Measurements from ENCODE around the gene NYAP1. TPM values are rescaled to one million over a fixed set of nuclear protein-coding genes. Genes with fewer than 3 reads are reported as not detected.
"Not testable (repeated sequence)": the region's sequence is repeated elsewhere in the genome, so short reads cannot be mapped to it uniquely, and the experiment has no call there.

Gene NYAP1
- total RNA-seq, 4 donors from 2014 or later, result 0.41 to 1.4 TPM; not detected in 2

DNA sequence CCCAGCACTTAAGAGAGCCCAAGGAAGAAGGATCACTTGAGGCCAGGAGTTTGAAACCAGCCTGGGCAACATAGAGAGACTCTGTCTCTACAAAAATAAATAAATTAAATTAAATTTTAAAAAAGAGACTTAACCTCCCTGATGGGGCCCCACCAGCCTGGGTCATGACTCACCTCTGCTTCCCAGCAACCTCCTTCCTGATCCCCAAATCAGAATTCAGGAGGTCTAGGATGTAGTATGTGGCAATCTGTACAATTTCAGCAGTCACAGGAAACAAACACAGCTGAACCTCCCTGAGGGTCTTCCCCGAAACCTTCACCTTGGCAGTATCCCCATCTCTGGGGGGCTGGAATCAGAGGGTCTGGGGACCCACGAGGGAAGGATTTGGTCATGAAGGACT is 37.7 kb upstream of the NYAP1 start:
- DNase-seq, result no peak
- Histone ChIP-seq H3K27ac (no peak overlapping the region), H3K4me3 (no peak overlapping the region), H3K4me1 (peaks cover 0 to 22% (median 6%) of the 10 kb centered on the region in 4 donors), H3K36me3 (no peaks in the 10 kb centered on the region), H3K9me3 (no peaks in the 10 kb centered on the region), H3K27me3 (no peaks in the 10 kb centered on the region)
- TF ChIP-seq CTCF (IDR thresholded peaks at IDR 0.05) (no peak), POLR2A (IDR thresholded peaks at IDR 0.05) (no peak), EP300 (IDR thresholded peaks at IDR 0.05; ENCODE audit: low read depth) (no peak), POLR2AphosphoS5 (IDR thresholded peaks at IDR 0.05) (no peak)
- intact Hi-C loops (cut with DNase I; ENCODE audit: low total_unique reads) (no loop called here), in situ Hi-C loops (cut with MboI; ENCODE audit: low pct_ligation_motif_present in 1 of 4, low pct_unique_long_range_greater_than_20kb in 1 of 4, low sequenced_read_pairs in 3 of 4) (no loop called here)
- WGBS, 2 donors (ENCODE audit: low coverage in 1 of 2), result 83% methylated on average over 2 of the region's 2 CpGs; no CpG with 5 or more reads in 1 of the 2 donors

- in situ Hi-C loops (cut with MboI; ENCODE audit: low pct_ligation_motif_present in 1 of 4, low pct_unique_long_range_greater_than_20kb in 1 of 4, low sequenced_read_pairs in 3 of 4); DNase-seq; H3K4me3 ChIP-seq; H3K36me3 ChIP-seq; H3K27me3 ChIP-seq; H3K9me3 ChIP-seq; intact Hi-C loops (cut with DNase I; ENCODE audit: low total_unique reads); H3K27ac ChIP-seq: not testable (repeated sequence)
- 90 to 100% methylated on average over 2 to 8 of the region's 8 CpGs for WGBS, 2 donors (ENCODE audit: low coverage in 1 of 2)
- peaks cover 0 to 22% (median 7%) of the 10 kb centered on the region in 4 donors for H3K4me1 ChIP-seq
Observed at GRCh38 chr7:100447363-100447762, 36.4 kb upstream of the NYAP1 start.

- Histone ChIP-seq H3K9me3 (no peaks in the 10 kb centered on the region), H3K27me3 (no peaks in the 10 kb centered on the region), H3K4me1 (peaks cover 0 to 19% (median 7%) of the 10 kb centered on the region in 4 donors), H3K36me3 (no peaks in the 10 kb centered on the region), H3K4me3 (no peak overlapping the region), H3K27ac (peak overlapping the region in 3 of 4 donors; percentile 70 to 92 (median 88))
- in situ Hi-C loops (cut with MboI; ENCODE audit: low pct_ligation_motif_present in 1 of 4, low pct_unique_long_range_greater_than_20kb in 1 of 4, low sequenced_read_pairs in 3 of 4) (no loop called here), intact Hi-C loops (cut with DNase I; ENCODE audit: low total_unique reads) (no loop called here)
- 80 to 87% methylated on average over 1 to 13 of the region's 13 CpGs for WGBS, 2 donors (ENCODE audit: low coverage in 1 of 2)
- TF ChIP-seq POLR2A (IDR thresholded peaks at IDR 0.05), result no peak
- no peak for TF ChIP-seq CTCF (IDR thresholded peaks at IDR 0.05)
- no peak for TF ChIP-seq POLR2AphosphoS5 (IDR thresholded peaks at IDR 0.05)
- TF ChIP-seq EP300 (IDR thresholded peaks at IDR 0.05; ENCODE audit: low read depth), result no peak
- DNase-seq, result no peak
Observed at GRCh38 chr7:100449190-100449795, 34.4 kb upstream of the NYAP1 start.

DNA sequence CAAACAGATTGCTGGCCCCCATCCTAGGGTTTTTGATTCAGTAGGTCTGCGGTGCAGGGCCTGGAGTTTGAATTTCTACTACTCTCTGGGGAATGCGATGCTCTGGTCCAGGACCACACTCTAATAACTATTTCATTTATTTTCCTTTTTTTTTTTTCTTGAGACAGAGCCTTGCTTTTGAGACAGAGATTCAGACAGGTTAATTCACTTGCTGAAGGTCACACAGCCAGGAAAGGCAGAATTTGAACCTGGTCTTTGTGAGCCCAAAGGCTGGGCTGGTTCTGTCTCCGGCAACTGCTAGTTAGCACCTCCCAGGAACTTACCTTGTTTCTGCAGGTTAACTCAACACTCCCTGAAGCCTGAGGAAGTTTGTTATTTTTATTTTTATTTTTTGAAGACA is 31.2 kb upstream of the NYAP1 start:
- in situ Hi-C loops (cut with MboI; ENCODE audit: low pct_ligation_motif_present in 1 of 4, low pct_unique_long_range_greater_than_20kb in 1 of 4, low sequenced_read_pairs in 3 of 4) (loop anchor here in 3 of 4 donors (25.0 kb wide), 2 partner anchors 235 to 260 kb away; partner anchors contain the start of genes GIGYF1 (in 2 of the 3), EPO (in 1 of the 3) and POP7 (in 1 of the 3)), intact Hi-C loops (cut with DNase I; ENCODE audit: low total_unique reads) (no loop called here)
- DNase-seq, result no peak
- 94% methylated on average over 3 of the region's 3 CpGs for WGBS, 2 donors (ENCODE audit: low coverage in 1 of 2)
- Histone ChIP-seq H3K27ac (no peak overlapping the region), H3K4me3 (no peak overlapping the region), H3K27me3 (no peaks in the 10 kb centered on the region), H3K4me1 (peaks cover 0 to 11% (median 4%) of the 10 kb centered on the region in 4 donors), H3K36me3 (no peaks in the 10 kb centered on the region), H3K9me3 (no peaks in the 10 kb centered on the region)
- no peak for TF ChIP-seq POLR2A (IDR thresholded peaks at IDR 0.05)
- TF ChIP-seq CTCF (IDR thresholded peaks at IDR 0.05), result no peak
- no peak for TF ChIP-seq POLR2AphosphoS5 (IDR thresholded peaks at IDR 0.05)
- no peak for TF ChIP-seq EP300 (IDR thresholded peaks at IDR 0.05; ENCODE audit: low read depth)

- H3K9me3 ChIP-seq; H3K27me3 ChIP-seq; H3K4me3 ChIP-seq; intact Hi-C loops (cut with DNase I; ENCODE audit: low total_unique reads); DNase-seq; H3K36me3 ChIP-seq; H3K27ac ChIP-seq: not testable (repeated sequence)
- peaks cover 0 to 11% (median 4%) of the 10 kb centered on the region in 4 donors for H3K4me1 ChIP-seq
- WGBS, 2 donors (ENCODE audit: low coverage in 1 of 2), result 87 to 92% methylated on average over 3 to 8 of the region's 8 CpGs
- in situ Hi-C loops (cut with MboI; ENCODE audit: low pct_ligation_motif_present in 1 of 4, low pct_unique_long_range_greater_than_20kb in 1 of 4, low sequenced_read_pairs in 3 of 4), result loop anchor here in 3 of 4 donors (25.0 kb wide), 2 partner anchors 233 to 258 kb away; partner anchors contain the start of genes GIGYF1 (in 2 of the 3), EPO (in 1 of the 3) and POP7 (in 1 of the 3)
Observed at GRCh38 chr7:100453854-100454253, 29.9 kb upstream of the NYAP1 start.

Measured in transverse colon (tissue), 4 donors.